GM18519 (cell line): ENCODE data around the gene NTN4.
"Not testable (repeated sequence)": the region's sequence is repeated elsewhere in the genome, so short reads cannot be mapped to it uniquely, and the experiment has no call there.

Experiments
- ATAC-seq: cut with Tn5 transposase; IDR thresholded peaks from one replicate; pipeline ENCODE4 v1.9.1; 2021; ENCODE audit warnings: mild to moderate bottlenecking, moderate library complexity; ENCODE audit not compliant: unreplicated experiment, low FRiP score

The NTN4 gene

GRCh38 chr12:95790033-95790916, at the start of gene NTN4:
NTN4 (minus strand) TSS chr12:95790764; CDS start chr12:95790309, 455 bp downstream.
- no peak for ATAC-seq

- no peak for ATAC-seq
These were observed 47.6 kb upstream of the NTN4 start for GRCh38 chr12:95838125-95838524.

GRCh38 chr12:95837240-95838038, 46.9 kb upstream of the NTN4 start:
- ATAC-seq, result no peak

- no peak for ATAC-seq
These were observed 46.2 kb upstream of the NTN4 start for GRCh38 chr12:95836630-95837239.

GRCh38 chr12:95836185-95836609, 45.6 kb upstream of the NTN4 start:
- ATAC-seq, result no peak

GRCh38 chr12:95834572-95834971, 44.0 kb upstream of the NTN4 start:
- ATAC-seq, result no peak

- no peak for ATAC-seq
These were observed 39.9 kb upstream of the NTN4 start for GRCh38 chr12:95830335-95831089.

GRCh38 chr12:95829395-95829794, 38.8 kb upstream of the NTN4 start:
- ATAC-seq, result no peak

- ATAC-seq, result no peak
These were observed 29.6 kb upstream of the NTN4 start for GRCh38 chr12:95820096-95820703.

GRCh38 chr12:95815632-95816212, 25.2 kb upstream of the NTN4 start:
- ATAC-seq, result no peak

GRCh38 chr12:95812155-95812554, 21.6 kb upstream of the NTN4 start:
- not testable (repeated sequence) for ATAC-seq

GRCh38 chr12:95810411-95810810, 19.8 kb upstream of the NTN4 start:
- ATAC-seq, result no peak

- ATAC-seq, result no peak
These were observed 18.6 kb upstream of the NTN4 start for GRCh38 chr12:95809000-95809680.

GRCh38 chr12:95808146-95808545, 17.6 kb upstream of the NTN4 start:
- ATAC-seq, result no peak

GRCh38 chr12:95805864-95806671, 15.5 kb upstream of the NTN4 start:
- no peak for ATAC-seq

GRCh38 chr12:95804291-95804690, 13.7 kb upstream of the NTN4 start:
- ATAC-seq, result no peak

GRCh38 chr12:95803817-95804216, 13.3 kb upstream of the NTN4 start:
- ATAC-seq, result no peak
